SK-N-DZ (cell line): ENCODE measurements around the gene CCNB1. TPM values are rescaled to one million over a fixed set of nuclear protein-coding genes. Genes with fewer than 3 reads are reported as not detected.
"Not testable (repeated sequence)": the region's sequence is repeated elsewhere in the genome, so short reads cannot be mapped to it uniquely, and the experiment has no call there.

Experiments used
- DNase-seq: peaks from one replicate; pipeline ENCODE4 v3.0.0-alpha.2; 2015; ENCODE audit warnings: low spot score
- polyA plus RNA-seq, 2 experiments: library from polyadenylated mRNA; depleted of rRNA; stranded (reverse); fragments of >200 nt; gene quantifications; 2 replicates each; pipeline ENCODE4 v1.2.3, GENCODE V29; 2014

The CCNB1 gene
- 414 and 426 TPM in 2 replicates for polyA plus RNA-seq (2014; cell fraction: cytosol; rRNA removed)
- polyA plus RNA-seq (2014; cell fraction: nucleus; rRNA removed): 256 and 318 TPM in 2 replicates

- peak; percentile 98 for DNase-seq
Measured at GRCh38 chr5:69166686-69167492, at the start of gene CCNB1. CCNB1 (plus strand) TSS chr5:69167150; CDS start chr5:69167263, 113 bp downstream.

GRCh38 chr5:69129413-69129812 lies 37.5 kb upstream of the CCNB1 start:
- no peak for DNase-seq

GRCh38 chr5:69130241-69130640 lies 36.7 kb upstream of the CCNB1 start:
- DNase-seq: no peak

GRCh38 chr5:69131304-69131703 lies 35.6 kb upstream of the CCNB1 start:
- DNase-seq: no peak

GRCh38 chr5:69134126-69134525 lies 32.8 kb upstream of the CCNB1 start:
- DNase-seq: no peak

GRCh38 chr5:69136293-69136692 lies 30.7 kb upstream of the CCNB1 start:
- DNase-seq: no peak

- DNase-seq: not testable (repeated sequence)
Measured at GRCh38 chr5:69137208-69137607, 29.7 kb upstream of the CCNB1 start.

GRCh38 chr5:69137807-69138206 lies 29.1 kb upstream of the CCNB1 start:
- no peak for DNase-seq

GRCh38 chr5:69138766-69139165 lies 28.2 kb upstream of the CCNB1 start:
- no peak for DNase-seq

GRCh38 chr5:69140239-69140638 lies 26.7 kb upstream of the CCNB1 start:
- DNase-seq: not testable (repeated sequence)

- DNase-seq: no peak
Measured at GRCh38 chr5:69140827-69141226, 26.1 kb upstream of the CCNB1 start.

GRCh38 chr5:69148576-69148975 lies 18.4 kb upstream of the CCNB1 start:
- not testable (repeated sequence) for DNase-seq

GRCh38 chr5:69148981-69149675 lies 17.8 kb upstream of the CCNB1 start:
- no peak for DNase-seq

- no peak for DNase-seq
Measured at GRCh38 chr5:69149676-69150010, 17.3 kb upstream of the CCNB1 start.

GRCh38 chr5:69152731-69153130 lies 14.2 kb upstream of the CCNB1 start:
- DNase-seq: no peak

- no peak for DNase-seq
Measured at GRCh38 chr5:69156456-69156855, 10.5 kb upstream of the CCNB1 start.

GRCh38 chr5:69158039-69158438 lies 8.9 kb upstream of the CCNB1 start:
- DNase-seq: no peak

- no peak for DNase-seq
Measured at GRCh38 chr5:69160651-69161050, 6.3 kb upstream of the CCNB1 start.

- DNase-seq: no peak
Measured at GRCh38 chr5:69167493-69167855, 524 bp downstream of the CCNB1 start.

GRCh38 chr5:69167929-69168328 lies 979 bp downstream of the CCNB1 start:
- no peak for DNase-seq

- no peak for DNase-seq
Measured at GRCh38 chr5:69170495-69170894, 3.5 kb downstream of the CCNB1 start.

GRCh38 chr5:69170969-69171368 lies 4.0 kb downstream of the CCNB1 start:
- DNase-seq: no peak
